ENCODE results near the gene PREX1.

DNA sequence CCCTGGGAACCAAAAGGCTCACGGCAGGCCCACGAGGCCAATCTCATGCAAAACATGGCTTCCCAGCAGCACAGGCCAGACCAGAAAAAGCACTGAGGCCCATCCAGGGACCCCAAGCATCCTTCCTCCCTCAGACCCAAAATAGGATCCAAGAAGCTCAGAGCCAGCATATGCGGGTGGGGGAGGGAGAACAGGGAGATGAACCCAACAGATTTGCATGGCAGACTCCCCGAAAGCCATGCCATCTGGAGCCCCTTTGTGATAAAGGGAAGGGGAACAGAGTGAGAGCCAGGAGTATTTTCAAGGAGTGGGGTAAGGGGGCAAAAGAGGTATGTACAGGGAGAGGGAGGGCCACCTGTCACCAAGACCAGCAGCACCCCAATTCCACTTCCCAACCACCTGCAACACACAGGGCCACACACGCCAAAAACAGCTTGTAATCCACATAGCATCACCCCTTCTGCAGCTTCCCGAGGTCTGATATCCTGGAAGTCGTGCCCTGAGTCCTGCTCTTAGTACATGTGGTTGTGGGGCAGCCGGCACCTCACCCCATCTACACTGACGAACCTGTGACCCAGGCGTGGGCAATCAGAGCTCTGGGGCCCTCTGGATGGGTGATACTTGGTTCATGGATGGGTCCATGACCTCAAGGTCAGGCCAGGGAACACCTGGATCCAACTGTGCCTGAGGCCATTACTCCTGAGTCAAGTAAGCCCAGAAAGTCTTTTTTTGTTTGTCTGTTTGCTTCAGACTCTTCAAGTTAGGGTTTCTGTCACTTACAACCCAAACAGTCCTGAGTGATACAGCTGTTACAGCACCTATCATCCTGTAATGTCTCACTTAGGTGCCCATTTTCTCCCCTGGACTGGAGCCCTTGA lies 24.4 kb downstream of the PREX1 start:
- TF ChIP-seq, protein P1, sequence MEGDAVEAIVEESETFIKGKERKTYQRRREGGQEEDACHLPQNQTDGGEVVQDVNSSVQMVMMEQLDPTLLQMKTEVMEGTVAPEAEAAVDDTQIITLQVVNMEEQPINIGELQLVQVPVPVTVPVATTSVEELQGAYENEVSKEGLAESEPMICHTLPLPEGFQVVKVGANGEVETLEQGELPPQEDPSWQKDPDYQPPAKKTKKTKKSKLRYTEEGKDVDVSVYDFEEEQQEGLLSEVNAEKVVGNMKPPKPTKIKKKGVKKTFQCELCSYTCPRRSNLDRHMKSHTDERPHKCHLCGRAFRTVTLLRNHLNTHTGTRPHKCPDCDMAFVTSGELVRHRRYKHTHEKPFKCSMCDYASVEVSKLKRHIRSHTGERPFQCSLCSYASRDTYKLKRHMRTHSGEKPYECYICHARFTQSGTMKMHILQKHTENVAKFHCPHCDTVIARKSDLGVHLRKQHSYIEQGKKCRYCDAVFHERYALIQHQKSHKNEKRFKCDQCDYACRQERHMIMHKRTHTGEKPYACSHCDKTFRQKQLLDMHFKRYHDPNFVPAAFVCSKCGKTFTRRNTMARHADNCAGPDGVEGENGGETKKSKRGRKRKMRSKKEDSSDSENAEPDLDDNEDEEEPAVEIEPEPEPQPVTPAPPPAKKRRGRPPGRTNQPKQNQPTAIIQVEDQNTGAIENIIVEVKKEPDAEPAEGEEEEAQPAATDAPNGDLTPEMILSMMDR (conservative IDR thresholded peaks at IDR 0.05; ENCODE audit: low read length): no peak
- TF ChIP-seq EZH2phosphoT487 (IDR thresholded peaks at IDR 0.05; ENCODE audit: borderline replicate concordance, low read depth, low read length): no peak

Measured in OCI-LY7 (cell line).